NT2/D1 (cell line): ENCODE measurements around the gene HOXB8.

Experiments
- DNase-seq: peaks from one replicate; pipeline ENCODE4 v3.0.0-alpha.2; 2011; ENCODE audit warnings: low read depth, low spot score
- H3K27me3 ChIP-seq: 2 replicates; pipeline ENCODE4 v1.6.0; 2011; ENCODE audit warnings: mild to moderate bottlenecking; ENCODE audit not compliant: insufficient read length, insufficient read depth
- H3K36me3 ChIP-seq: 2 replicates; pipeline ENCODE4 v1.6.1; 2011; ENCODE audit warnings: mild to moderate bottlenecking, low read length, mixed read lengths; ENCODE audit not compliant: insufficient read depth, insufficient read length
- H3K4me1 ChIP-seq: 2 replicates; pipeline ENCODE4 v1.5.1; 2011; ENCODE audit not compliant: insufficient read depth, insufficient read length
- H3K4me3 ChIP-seq: 2 replicates; pipeline ENCODE4 v1.5.1; 2011; ENCODE audit warnings: low read depth; ENCODE audit not compliant: insufficient read length
- H3K9ac ChIP-seq: 2 replicates; pipeline ENCODE4 v1.6.0; 2011; ENCODE audit warnings: low read depth; ENCODE audit not compliant: insufficient read length
- H3K9me3 ChIP-seq: 2 replicates; pipeline ENCODE4 v1.5.1; 2011; ENCODE audit warnings: mild to moderate bottlenecking, low read length; ENCODE audit not compliant: insufficient read depth
- SUZ12 ChIP-seq: IDR thresholded peaks from 2 replicates; pipeline ENCODE4 v1.6.1; 2011; ENCODE audit not compliant: insufficient read length, insufficient read depth; ENCODE audit errors: extremely low read depth
- YY1 ChIP-seq: IDR thresholded peaks from 2 replicates; pipeline ENCODE4 v1.6.1; 2011; ENCODE audit not compliant: insufficient read length, insufficient read depth
- ZNF274 ChIP-seq: IDR thresholded peaks from 2 replicates; pipeline ENCODE4 v1.6.1; 2011; ENCODE audit warnings: mild to moderate bottlenecking, low read depth, low read length

The HOXB8 gene

GRCh38 chr17:48571826-48572417 is 43.2 kb downstream of the HOXB8 start:
- Histone ChIP-seq H3K27me3 (peaks cover 100% of the 10 kb centered on the region), H3K9me3 (peaks cover 5% of the 10 kb centered on the region; the same call in 1 of the 2 replicates), H3K4me3 (no peak overlapping the region), H3K36me3 (no peaks in the 10 kb centered on the region), H3K4me1 (peaks cover 4% of the 10 kb centered on the region), H3K9ac (no peak overlapping the region)
- no peak for DNase-seq
- peak; percentile 10 for TF ChIP-seq SUZ12
- TF ChIP-seq YY1 = no peak
- no peak for TF ChIP-seq ZNF274

GRCh38 chr17:48571024-48571818 is 43.9 kb downstream of the HOXB8 start:
- H3K9ac ChIP-seq = no peak overlapping the region
- H3K4me3 ChIP-seq = no peak overlapping the region
- H3K9me3 ChIP-seq = peaks cover 11% of the 10 kb centered on the region; the same call in 1 of the 2 replicates
- peaks cover 2% of the 10 kb centered on the region for H3K4me1 ChIP-seq
- no peaks in the 10 kb centered on the region for H3K36me3 ChIP-seq
- TF ChIP-seq YY1 = no peak
- TF ChIP-seq SUZ12 = peak; percentile 28
- peaks cover 100% of the 10 kb centered on the region for H3K27me3 ChIP-seq
- no peak for DNase-seq

- DNase-seq = no peak
- Histone ChIP-seq H3K9ac (no peak overlapping the region), H3K4me3 (no peak overlapping the region), H3K36me3 (no peaks in the 10 kb centered on the region), H3K9me3 (peaks cover 11% of the 10 kb centered on the region; the same call in 1 of the 2 replicates), H3K4me1 (peaks cover 2% of the 10 kb centered on the region), H3K27me3 (peaks cover 100% of the 10 kb centered on the region)
- TF ChIP-seq SUZ12 (peak; percentile 87), YY1 (no peak)
These were observed 44.6 kb downstream of the HOXB8 start for GRCh38 chr17:48570325-48571023.

GRCh38 chr17:48569674-48570324 is 45.3 kb downstream of the HOXB8 start:
- Histone ChIP-seq H3K4me3 (no peak overlapping the region), H3K4me1 (peaks cover 2% of the 10 kb centered on the region), H3K9me3 (peaks cover 11% of the 10 kb centered on the region; the same call in 1 of the 2 replicates), H3K9ac (no peak overlapping the region), H3K27me3 (peaks cover 100% of the 10 kb centered on the region), H3K36me3 (no peaks in the 10 kb centered on the region)
- TF ChIP-seq ZNF274 = no peak
- no peak for TF ChIP-seq YY1
- no peak for TF ChIP-seq SUZ12
- DNase-seq = no peak

- H3K27me3 ChIP-seq = peaks cover 100% of the 10 kb centered on the region
- no peak for DNase-seq
- H3K36me3 ChIP-seq = no peaks in the 10 kb centered on the region
- TF ChIP-seq ZNF274 (no peak), YY1 (no peak), SUZ12 (no peak)
- H3K9ac ChIP-seq = no peak overlapping the region
- peaks cover 2% of the 10 kb centered on the region for H3K4me1 ChIP-seq
- H3K9me3 ChIP-seq = peaks cover 11% of the 10 kb centered on the region; the same call in 1 of the 2 replicates
- no peak overlapping the region for H3K4me3 ChIP-seq
These were observed 45.9 kb downstream of the HOXB8 start for GRCh38 chr17:48569240-48569582.

GRCh38 chr17:48568499-48569239 is 46.4 kb downstream of the HOXB8 start:
- Histone ChIP-seq H3K9me3 (peaks cover 11% of the 10 kb centered on the region; the same call in 1 of the 2 replicates), H3K4me1 (peaks cover 2% of the 10 kb centered on the region), H3K9ac (no peak overlapping the region), H3K4me3 (no peak overlapping the region), H3K36me3 (no peaks in the 10 kb centered on the region), H3K27me3 (peaks cover 100% of the 10 kb centered on the region)
- no peak for DNase-seq
- TF ChIP-seq YY1 (no peak), ZNF274 (no peak), SUZ12 (no peak)
